GM18517 (cell line): Measurements from ENCODE around the gene SPRTN.

Experiments
- ATAC-seq: cut with Tn5 transposase; IDR thresholded peaks from one replicate; pipeline ENCODE4 v1.9.1; 2021; ENCODE audit warnings: mild to moderate bottlenecking, moderate library complexity; ENCODE audit not compliant: unreplicated experiment

The SPRTN gene, protein sequence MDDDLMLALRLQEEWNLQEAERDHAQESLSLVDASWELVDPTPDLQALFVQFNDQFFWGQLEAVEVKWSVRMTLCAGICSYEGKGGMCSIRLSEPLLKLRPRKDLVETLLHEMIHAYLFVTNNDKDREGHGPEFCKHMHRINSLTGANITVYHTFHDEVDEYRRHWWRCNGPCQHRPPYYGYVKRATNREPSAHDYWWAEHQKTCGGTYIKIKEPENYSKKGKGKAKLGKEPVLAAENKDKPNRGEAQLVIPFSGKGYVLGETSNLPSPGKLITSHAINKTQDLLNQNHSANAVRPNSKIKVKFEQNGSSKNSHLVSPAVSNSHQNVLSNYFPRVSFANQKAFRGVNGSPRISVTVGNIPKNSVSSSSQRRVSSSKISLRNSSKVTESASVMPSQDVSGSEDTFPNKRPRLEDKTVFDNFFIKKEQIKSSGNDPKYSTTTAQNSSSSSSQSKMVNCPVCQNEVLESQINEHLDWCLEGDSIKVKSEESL

GRCh38 chr1:231338270-231339128 lies at the start of gene SPRTN:
TSS of gene SPRTN (plus strand) at chr1:231338293. CDS start at chr1:231338384, 91 bp downstream.
- ATAC-seq, result no peak

DNA sequence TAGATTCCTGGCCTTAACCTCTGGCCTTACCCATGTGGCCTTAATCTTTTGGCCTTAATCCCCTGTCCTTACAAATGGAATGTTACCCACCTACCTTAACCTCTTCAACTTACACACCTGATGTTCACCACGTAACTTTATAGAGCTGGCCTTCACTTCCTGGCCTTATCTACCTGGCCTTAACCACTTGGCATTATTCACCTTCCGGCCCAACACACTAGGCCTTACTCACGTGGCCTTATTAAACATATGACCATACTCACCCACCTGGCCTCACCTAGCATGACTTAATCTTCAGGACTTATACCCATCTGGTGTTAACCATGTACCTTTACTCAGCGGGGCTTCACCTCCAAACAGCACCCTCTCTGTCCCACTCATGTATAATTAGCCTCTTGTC lies 42.2 kb upstream of the SPRTN start:
- no peak for ATAC-seq

DNA sequence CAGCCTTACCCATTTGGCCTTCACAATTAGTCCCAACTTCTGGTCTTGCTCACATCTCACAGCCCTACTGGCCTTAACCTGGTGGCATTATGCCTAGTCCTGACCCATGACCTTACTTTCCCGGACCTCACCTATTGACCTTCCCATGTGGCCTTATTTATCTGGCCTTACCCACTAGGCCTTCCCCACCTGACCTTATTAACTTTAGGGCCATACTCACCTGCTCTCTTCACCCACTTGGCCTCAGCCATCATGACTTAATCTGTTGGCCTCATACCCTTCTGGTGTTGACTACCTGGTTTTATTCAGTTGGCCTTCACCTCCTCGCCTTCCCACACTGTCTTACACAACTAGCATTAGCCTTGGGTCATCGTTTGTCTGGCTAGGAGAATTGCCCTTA lies 36.1 kb upstream of the SPRTN start:
- no peak for ATAC-seq

DNA sequence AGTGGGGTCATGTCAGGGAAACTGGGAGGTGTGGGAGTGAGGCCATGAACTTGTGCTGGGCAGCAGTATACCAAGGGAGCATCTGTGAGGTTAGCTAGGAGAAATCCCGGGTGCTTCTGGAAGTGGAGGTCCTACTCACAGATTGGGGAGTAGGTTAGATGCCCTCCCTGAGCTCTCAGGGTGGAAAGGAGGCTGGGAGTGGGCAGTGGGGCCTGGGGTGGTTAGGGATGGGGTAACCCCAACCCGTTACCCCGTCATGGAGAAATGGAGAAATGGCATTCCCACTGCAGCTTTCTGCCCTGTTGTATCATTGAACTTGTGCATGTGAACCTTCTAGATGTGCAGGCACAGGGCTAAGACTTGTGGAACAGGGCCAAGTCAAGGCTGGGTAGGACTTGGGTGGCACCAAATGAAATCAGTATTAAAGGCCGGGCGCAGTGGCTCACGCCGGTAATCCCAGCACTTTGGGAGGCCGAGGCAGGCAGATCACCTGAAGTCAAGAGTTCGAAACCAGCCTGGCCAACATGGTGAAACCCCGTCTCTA lies 27.6 kb upstream of the SPRTN start:
- no peak for ATAC-seq

DNA sequence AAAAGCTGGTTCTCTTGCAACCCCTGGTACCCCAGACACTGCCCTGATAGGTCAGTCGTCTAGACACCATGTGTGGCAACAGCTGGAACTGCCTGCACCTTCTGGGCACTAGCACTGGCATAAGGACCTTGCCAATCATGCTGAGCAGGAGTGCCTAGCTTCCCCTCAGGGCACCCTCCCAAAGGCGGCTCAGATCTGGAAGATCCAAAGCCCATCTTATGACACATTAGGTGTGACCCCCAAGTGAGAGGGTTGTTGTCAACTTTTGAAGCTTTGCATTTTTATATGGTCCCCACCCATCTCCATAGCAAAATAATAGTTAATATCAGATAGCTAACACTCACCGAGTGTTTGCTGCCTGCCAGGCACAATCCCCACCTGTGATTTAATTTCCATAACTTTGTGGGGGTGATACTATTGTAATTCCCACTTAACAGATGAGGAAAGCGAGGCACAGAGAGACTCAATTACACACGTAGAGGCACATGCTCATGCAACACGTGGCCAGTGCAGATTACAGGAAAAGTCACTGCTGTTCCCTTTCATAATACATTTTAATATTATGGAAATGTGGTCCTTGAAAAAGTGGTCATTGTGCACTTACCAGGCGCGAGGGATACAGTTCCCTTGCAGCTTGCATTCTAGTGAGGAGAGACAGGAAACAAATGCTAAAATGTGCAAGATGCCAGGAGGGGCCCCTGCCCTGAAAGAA lies 26.2 kb upstream of the SPRTN start:
- ATAC-seq, result no peak

GRCh38 chr1:231312432-231312788 lies 25.7 kb upstream of the SPRTN start:
- no peak for ATAC-seq

- ATAC-seq, result no peak
Measured at GRCh38 chr1:231313661-231314060, 24.4 kb upstream of the SPRTN start.

- ATAC-seq, result no peak
Measured at GRCh38 chr1:231315887-231316286, 22.2 kb upstream of the SPRTN start.

- no peak for ATAC-seq
Measured at GRCh38 chr1:231317306-231318014, 20.6 kb upstream of the SPRTN start.

GRCh38 chr1:231318015-231318355 lies 20.1 kb upstream of the SPRTN start:
- no peak for ATAC-seq

DNA sequence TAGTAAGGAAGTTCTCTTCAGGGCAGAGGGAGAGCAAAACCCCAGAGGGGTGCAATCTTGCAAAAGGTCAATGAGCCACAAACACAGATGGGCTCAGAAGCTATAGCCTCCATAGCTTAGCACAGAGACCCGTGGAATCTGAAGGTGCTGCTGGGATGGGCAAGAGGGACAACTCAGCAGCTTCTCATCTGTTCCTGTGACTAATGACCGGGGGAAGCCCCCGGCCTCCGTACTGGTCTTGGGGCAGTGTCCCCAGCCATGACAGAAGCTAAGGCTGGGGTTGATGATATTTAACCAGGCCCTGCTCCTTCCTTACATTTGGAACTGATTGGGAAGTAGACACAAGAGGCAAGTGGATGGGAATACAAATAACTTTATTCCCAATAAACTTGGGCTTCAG lies 19.5 kb upstream of the SPRTN start:
- ATAC-seq, result no peak

DNA sequence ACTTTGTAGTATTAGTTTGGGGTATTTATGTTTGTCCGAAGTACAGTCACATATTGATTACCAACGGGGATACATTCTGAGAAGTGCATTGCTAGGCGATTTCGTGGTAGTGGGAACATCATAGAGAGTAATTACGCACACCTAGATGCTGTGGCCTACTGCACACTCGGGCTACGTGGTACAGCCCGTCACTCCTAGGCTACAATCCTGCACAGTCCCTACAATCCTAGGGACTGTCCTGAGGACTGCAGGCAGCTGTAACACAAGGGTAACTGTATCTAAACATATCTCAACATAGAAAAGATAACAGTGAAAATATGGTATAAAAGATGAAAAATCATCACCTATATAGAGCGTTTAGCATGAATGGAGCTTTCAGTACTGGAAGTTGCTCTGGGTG lies 19.0 kb upstream of the SPRTN start:
- no peak for ATAC-seq

DNA sequence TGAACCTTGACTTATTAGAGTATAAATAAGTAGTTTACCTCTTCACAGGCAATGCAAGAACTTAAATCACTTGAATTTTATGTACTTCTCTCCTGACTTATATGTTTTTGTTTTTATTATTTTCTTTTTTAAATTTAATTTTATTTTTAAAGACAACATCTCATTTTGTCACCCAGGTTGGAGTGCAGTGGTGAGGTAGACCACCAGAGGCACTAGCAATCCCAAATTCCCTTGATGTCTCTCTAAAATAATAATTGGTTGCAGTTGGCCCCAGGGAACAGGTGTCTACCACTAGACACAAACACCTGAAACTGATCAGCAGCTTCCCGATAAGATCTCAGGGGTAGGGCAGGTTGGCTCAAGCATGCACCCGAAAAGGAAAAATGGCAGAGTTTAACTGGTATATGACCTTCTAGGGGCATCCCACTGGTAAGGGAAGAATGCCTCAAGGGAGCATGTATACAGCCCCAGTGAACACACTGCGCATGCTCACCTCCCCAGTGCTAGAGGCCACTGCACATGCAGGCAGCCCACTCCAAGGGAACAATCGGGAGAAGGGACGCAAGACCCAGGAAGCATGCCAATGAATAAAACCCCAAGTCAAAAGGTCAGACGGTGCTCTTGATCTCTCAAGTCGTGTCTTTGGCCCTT lies 15.1 kb upstream of the SPRTN start:
- no peak for ATAC-seq

DNA sequence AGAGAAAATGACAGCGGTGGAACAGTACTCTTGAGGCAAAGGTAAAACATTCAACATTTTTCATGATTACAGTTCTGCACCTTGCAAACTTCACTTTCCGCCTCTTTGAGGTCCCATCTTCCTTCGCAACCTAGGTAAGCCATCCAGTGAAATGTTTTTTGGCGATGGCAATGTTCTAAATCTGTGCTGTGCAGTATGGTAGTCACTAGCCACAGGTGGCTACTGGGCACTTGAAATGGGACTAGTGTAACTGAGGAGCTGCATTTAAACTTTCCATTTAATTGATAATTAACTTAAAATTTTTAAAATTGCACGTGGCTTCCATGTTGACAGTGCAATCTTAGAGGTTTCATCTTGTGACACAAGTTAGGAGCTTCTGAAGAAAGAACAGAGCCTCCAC lies 13.4 kb upstream of the SPRTN start:
- ATAC-seq, result no peak

DNA sequence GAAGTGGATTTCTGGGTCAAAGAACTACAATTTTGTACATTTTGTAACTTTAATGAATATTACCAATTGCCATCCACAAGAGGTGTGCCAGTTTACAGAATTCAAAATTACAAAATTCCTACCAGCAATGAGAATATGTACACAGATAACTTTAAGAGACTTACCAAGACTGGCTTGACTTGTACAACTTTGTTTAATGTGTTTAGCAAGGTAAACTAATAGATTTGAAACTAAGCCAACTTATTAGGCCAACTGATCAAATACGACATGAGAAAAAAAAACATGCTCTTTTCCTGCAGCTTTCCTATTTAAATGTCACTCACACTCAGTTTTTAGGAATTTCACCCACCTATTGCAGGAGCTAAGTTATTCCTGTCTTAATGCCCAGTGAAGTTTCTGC lies 11.8 kb upstream of the SPRTN start:
- no peak for ATAC-seq

GRCh38 chr1:231327617-231328016 lies 10.5 kb upstream of the SPRTN start:
- no peak for ATAC-seq

- ATAC-seq, result no peak
Measured at GRCh38 chr1:231329483-231329882, 8.6 kb upstream of the SPRTN start.

DNA sequence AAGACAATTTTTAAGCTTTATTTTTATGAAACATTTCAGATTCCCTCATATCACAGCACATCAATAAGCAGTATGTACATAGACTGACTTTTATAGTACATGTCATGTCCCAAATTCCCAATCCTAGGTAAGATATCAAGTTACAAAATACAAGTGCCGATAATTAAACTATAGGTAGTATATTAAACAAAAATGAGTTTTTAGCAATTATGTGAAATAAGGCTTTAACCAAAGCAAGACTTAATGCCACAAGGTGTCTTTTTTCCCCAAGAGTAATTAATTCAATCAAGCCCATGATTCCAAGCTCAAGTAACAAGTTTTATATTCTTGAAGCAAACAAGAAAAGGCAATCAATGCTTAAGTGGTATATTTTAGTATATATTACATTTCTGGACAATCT lies 5.3 kb upstream of the SPRTN start:
- ATAC-seq, result no peak

DNA sequence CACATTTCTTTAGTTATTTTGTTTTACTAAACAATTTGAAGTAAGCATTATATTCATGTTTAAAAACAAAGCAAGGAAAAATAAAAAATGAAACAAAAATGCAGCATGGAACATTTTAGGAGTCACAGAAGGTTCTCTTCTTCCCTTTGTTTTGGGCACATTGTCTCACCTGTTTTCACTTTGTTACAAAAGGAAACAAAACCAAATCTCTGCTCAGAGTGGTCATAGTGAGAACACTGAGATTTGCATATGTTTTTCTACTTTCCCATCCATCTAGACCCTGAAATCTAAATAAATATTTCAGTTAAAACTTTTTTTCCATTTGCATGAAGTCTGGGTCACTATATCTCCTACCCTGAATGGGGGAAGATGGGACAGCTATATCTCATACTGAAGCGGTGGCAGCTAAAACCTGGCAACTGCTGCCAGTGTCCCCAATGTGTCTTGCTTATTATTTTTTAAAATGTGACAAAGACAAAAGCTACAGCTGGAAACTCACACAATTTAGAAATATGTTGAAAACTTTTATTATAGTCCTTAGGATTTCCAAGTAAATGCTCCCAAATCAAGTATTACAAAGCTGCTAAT lies 3.9 kb upstream of the SPRTN start:
- ATAC-seq, result peak; percentile 23

DNA sequence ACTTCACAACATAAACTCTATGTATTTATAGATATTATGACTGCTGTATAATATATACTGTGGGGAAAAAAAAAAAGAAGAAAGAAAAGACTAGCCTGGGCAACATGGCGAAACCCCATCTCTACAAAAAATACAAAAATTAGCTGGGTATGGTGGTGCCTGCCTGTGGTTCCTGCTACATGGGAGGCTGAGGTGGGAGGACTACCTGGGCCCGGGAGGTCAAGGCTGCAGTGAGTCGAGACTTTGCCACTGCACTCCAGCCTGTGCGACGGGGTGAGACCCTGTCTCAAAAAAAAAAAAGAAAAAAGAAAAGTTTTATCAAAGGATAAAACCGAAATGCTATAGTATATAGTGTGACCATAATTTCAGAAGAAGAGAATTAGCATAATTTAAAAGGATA lies 3.1 kb upstream of the SPRTN start:
- ATAC-seq, result no peak
